HepG2 (cell line): ENCODE data around the gene CPNE5.

ENCODE experiments used
- CEBPB ChIP-seq: IDR thresholded peaks from 2 replicates; pipeline ENCODE4 v1.6.1; 2011; ENCODE audit warnings: low read depth, low read length, improper control_type of control experiment, borderline replicate concordance
- CREB1 ChIP-seq, 2 experiments: fragments of 450-650 bp in 1 of 2; IDR thresholded peaks; 2 replicates each; pipeline ENCODE4 v1.6.1; 2016 to 2017; ENCODE audit warnings: control low read depth in 1 of 2, mild to moderate bottlenecking in 1 of 2, missing compliant biosample characterization in 1 of 2, missing genetic modification characterization in 1 of 2
- CTCF ChIP-seq: sonication (generic); formaldehyde crosslinking; IDR thresholded peaks from 2 replicates; pipeline ENCODE4 v1.5.0; 2020; ENCODE audit warnings: mild to moderate bottlenecking, missing genetic modification reagents, moderate library complexity
- EZH2 ChIP-seq: conservative IDR thresholded peaks from 2 replicates; pipeline ENCODE4 v1.6.1; 2012; ENCODE audit warnings: mild to moderate bottlenecking, low read depth, low read length, moderate library complexity
- KDM2A ChIP-seq: sonication (generic); formaldehyde crosslinking; IDR thresholded peaks from 2 replicates; pipeline ENCODE4 v1.4.0; 2020; ENCODE audit warnings: low read depth, missing genetic modification reagents, borderline replicate concordance
- STAG1 ChIP-seq: sonication (generic); formaldehyde crosslinking; IDR thresholded peaks from 2 replicates; pipeline ENCODE4 v1.4.0; 2020; ENCODE audit warnings: missing genetic modification reagents
- TMF1 ChIP-seq: sonication (generic); formaldehyde crosslinking; IDR thresholded peaks from 2 replicates; pipeline ENCODE4 v1.8.1; 2022; ENCODE audit warnings: low read depth, missing genetic modification reagents
- TP53 ChIP-seq: sonication (generic); formaldehyde crosslinking; conservative IDR thresholded peaks from 2 replicates; pipeline ENCODE4 v1.4.0; 2020; ENCODE audit warnings: missing genetic modification reagents
- USF2 ChIP-seq, 2 experiments: sonication (generic) in 1 of 2; formaldehyde crosslinking in 1 of 2; IDR thresholded peaks; 2 replicates each; pipeline versions ENCODE4 v1.5.1 to v1.6.1; 2011 to 2020; ENCODE audit warnings: borderline replicate concordance in 1 of 2, low read depth in 1 of 2, low read length in 1 of 2, mild to moderate bottlenecking in 1 of 2, missing genetic modification reagents in 1 of 2, moderate library complexity in 1 of 2

- no peak for TF ChIP-seq TP53 (CRISPR knock-in tag)
- no peak for TF ChIP-seq KDM2A
- no peak for TF ChIP-seq CREB1 (IDR thresholded peaks at IDR 0.05)
- TF ChIP-seq CREB1 (CRISPR knock-in tag; IDR thresholded peaks at IDR 0.05) = no peak
- no peak for TF ChIP-seq USF2 (IDR thresholded peaks at IDR 0.05; ENCODE audit: low read depth, low read length)
- TF ChIP-seq USF2 (CRISPR knock-in tag; IDR thresholded peaks at IDR 0.05; ENCODE audit: borderline replicate concordance) = no peak
- TF ChIP-seq EZH2 = no peak
- no peak for TF ChIP-seq STAG1 (CRISPR knock-in tag)
- no peak for TF ChIP-seq CTCF
- no peak for TF ChIP-seq TMF1 (CRISPR knock-in tag)
- no peak for TF ChIP-seq CEBPB
Measured at GRCh38 chr6:36716476-36717093, 122.7 kb downstream of the CPNE5 start.
